OCI-LY1 (cell line): ENCODE results near the gene FAM72C.
"Not testable (repeated sequence)": the region's sequence is repeated elsewhere in the genome, so short reads cannot be mapped to it uniquely, and the experiment has no call there.

Experiments
- H2AFZ ChIP-seq: fragments of 200-600 bp; sonication (generic), shearing (Covaris generic); 2 replicates; pipeline ENCODE4 v1.6.0; 2014; ENCODE audit warnings: antibody characterized with exemption, mild to moderate bottlenecking, low read length
- H3F3A ChIP-seq: fragments of 200-600 bp; sonication (generic), shearing (Covaris generic); 2 replicates; pipeline ENCODE4 v1.6.0; 2014; ENCODE audit warnings: mild to moderate bottlenecking, antibody characterized with exemption, low read length, moderate library complexity; ENCODE audit not compliant: insufficient read depth
- H3K27ac ChIP-seq: fragments of 200-600 bp; sonication (generic); 2 replicates; pipeline ENCODE4 v1.5.1; 2014; ENCODE audit warnings: low read length, mixed run types, mild to moderate bottlenecking, low read depth; ENCODE audit not compliant: poor library complexity, severe bottlenecking
- H3K27me3 ChIP-seq: fragments of 200-600 bp; sonication (generic); 2 replicates; pipeline ENCODE4 v1.6.0; 2014; ENCODE audit warnings: antibody characterized with exemption, mild to moderate bottlenecking, low read length, moderate library complexity; ENCODE audit not compliant: insufficient read depth
- H3K36me3 ChIP-seq: fragments of 200-600 bp; sonication (generic); 2 replicates; pipeline ENCODE4 v1.6.1; 2014; ENCODE audit warnings: mild to moderate bottlenecking, antibody characterized with exemption, low read length, moderate library complexity, mixed read lengths; ENCODE audit not compliant: insufficient read depth
- H3K4me1 ChIP-seq: fragments of 200-600 bp; sonication (generic); 2 replicates; pipeline ENCODE4 v1.5.1; 2014; ENCODE audit warnings: mild to moderate bottlenecking, low read length, moderate library complexity; ENCODE audit not compliant: insufficient read depth, severe bottlenecking
- H3K4me2 ChIP-seq: fragments of 200-600 bp; sonication (generic), shearing (Covaris generic); 2 replicates; pipeline ENCODE4 v1.6.1; 2014; ENCODE audit warnings: low read length
- H3K4me3 ChIP-seq: fragments of 200-600 bp; sonication (generic); 2 replicates; pipeline ENCODE4 v1.5.1; 2014; ENCODE audit warnings: low read length, low read depth, mild to moderate bottlenecking, mixed read lengths; ENCODE audit not compliant: poor library complexity, severe bottlenecking
- H3K79me2 ChIP-seq: fragments of 200-600 bp; shearing (Covaris generic); 2 replicates; pipeline ENCODE4 v1.6.1; 2016; ENCODE audit warnings: mixed run types, low read length, mixed read lengths; ENCODE audit not compliant: insufficient read depth
- H3K9ac ChIP-seq: fragments of 200-600 bp; sonication (generic), shearing (Covaris generic); 2 replicates; pipeline ENCODE4 v1.6.1; 2014; ENCODE audit warnings: mild to moderate bottlenecking, low read length, mixed read lengths
- H3K9me2 ChIP-seq: fragments of 200-600 bp; sonication (generic), shearing (Covaris generic); 2 replicates; pipeline ENCODE4 v1.6.1; 2014; ENCODE audit warnings: low read depth, mild to moderate bottlenecking, low read length, mixed read lengths
- H3K9me3 ChIP-seq: fragments of 200-600 bp; shearing (Covaris generic); 2 replicates; pipeline ENCODE4 v1.6.1; 2014; ENCODE audit warnings: low read length, mixed read lengths
- H4K20me1 ChIP-seq: fragments of 200-600 bp; sonication (generic), shearing (Covaris generic); 2 replicates; pipeline ENCODE4 v1.6.0; 2016; ENCODE audit warnings: mild to moderate bottlenecking, low read length; ENCODE audit not compliant: insufficient read depth

FAM72C gene

GRCh38 chr1:143936457-143937115 is 35.2 kb downstream of the FAM72C start:
- H3K9me2 ChIP-seq, H3F3A ChIP-seq, H3K27me3 ChIP-seq, H2AFZ ChIP-seq, H3K4me1 ChIP-seq, H3K36me3 ChIP-seq, H3K4me2 ChIP-seq, H3K9ac ChIP-seq, H3K9me3 ChIP-seq, H3K4me3 ChIP-seq, H3K79me2 ChIP-seq, H3K27ac ChIP-seq, H4K20me1 ChIP-seq: not testable (repeated sequence)

DNA sequence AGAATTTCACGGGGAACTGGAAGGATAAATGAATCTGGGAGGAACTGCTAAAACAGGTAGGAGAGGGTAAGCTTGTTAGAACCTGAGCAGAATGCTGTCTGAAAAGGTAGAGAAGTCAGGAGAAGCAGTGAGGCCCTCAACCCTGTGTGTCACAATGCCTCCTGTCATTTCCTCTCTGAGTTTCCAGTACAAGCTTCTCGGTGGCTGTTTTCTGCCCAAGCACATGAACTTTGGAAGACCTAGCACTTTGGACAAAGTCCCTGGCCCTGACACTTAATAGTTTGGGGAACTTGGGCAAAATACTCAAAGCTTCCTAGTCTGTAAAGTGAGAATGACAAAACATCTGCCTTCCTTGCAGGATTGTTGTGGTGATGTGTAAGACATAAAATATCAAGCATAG is 52.7 kb downstream of the FAM72C start:
- not testable (repeated sequence) for H4K20me1 ChIP-seq, H3K36me3 ChIP-seq, H3K9ac ChIP-seq

GRCh38 chr1:143918552-143918951 is 53.2 kb downstream of the FAM72C start:
- not testable (repeated sequence) for H3K4me3 ChIP-seq, H2AFZ ChIP-seq, H3K27ac ChIP-seq, H3K4me1 ChIP-seq, H3K4me2 ChIP-seq, H3K9ac ChIP-seq, H3F3A ChIP-seq, H3K36me3 ChIP-seq, H4K20me1 ChIP-seq, H3K9me2 ChIP-seq, H3K79me2 ChIP-seq, H3K27me3 ChIP-seq, H3K9me3 ChIP-seq

More for the DNA sequence above, 52.7 kb downstream of the FAM72C start:
- H3K4me1 ChIP-seq, H3K4me3 ChIP-seq, H3K9me3 ChIP-seq, H3K27ac ChIP-seq, H3K9me2 ChIP-seq, H3K79me2 ChIP-seq, H3K27me3 ChIP-seq, H3F3A ChIP-seq, H2AFZ ChIP-seq, H3K4me2 ChIP-seq: not testable (repeated sequence)

DNA sequence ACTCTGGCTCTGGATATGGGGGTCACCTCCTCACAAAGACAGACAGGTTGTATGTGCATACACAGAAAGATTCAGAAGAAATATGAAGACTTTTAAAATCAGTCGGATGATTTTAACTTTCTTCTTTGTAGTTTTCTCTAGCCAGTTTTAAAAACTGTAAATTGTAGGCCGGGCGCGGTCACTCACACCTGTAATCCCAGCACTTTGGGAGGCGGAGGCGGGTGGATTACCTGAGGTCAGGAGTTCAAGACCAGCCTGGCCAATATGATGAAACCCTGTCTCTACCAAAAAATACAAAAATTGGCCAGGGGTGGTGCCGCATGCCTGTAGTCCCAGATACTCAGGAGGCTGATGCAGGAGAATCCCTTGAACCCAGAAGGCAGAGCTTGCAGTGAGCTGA is 58.1 kb downstream of the FAM72C start:
- H3K4me3 ChIP-seq, H3K36me3 ChIP-seq, H2AFZ ChIP-seq, H4K20me1 ChIP-seq, H3K4me2 ChIP-seq, H3K9ac ChIP-seq, H3K4me1 ChIP-seq, H3K9me3 ChIP-seq, H3K27ac ChIP-seq, H3K9me2 ChIP-seq, H3K79me2 ChIP-seq, H3K27me3 ChIP-seq, H3F3A ChIP-seq: not testable (repeated sequence)
